ENCODE data around the gene ATL3. TPM values are rescaled to one million over a fixed set of nuclear protein-coding genes. Genes with fewer than 3 reads are reported as not detected.
"Not testable (repeated sequence)": the region's sequence is repeated elsewhere in the genome, so short reads cannot be mapped to it uniquely, and the experiment has no call there.

The ATL3 gene, protein sequence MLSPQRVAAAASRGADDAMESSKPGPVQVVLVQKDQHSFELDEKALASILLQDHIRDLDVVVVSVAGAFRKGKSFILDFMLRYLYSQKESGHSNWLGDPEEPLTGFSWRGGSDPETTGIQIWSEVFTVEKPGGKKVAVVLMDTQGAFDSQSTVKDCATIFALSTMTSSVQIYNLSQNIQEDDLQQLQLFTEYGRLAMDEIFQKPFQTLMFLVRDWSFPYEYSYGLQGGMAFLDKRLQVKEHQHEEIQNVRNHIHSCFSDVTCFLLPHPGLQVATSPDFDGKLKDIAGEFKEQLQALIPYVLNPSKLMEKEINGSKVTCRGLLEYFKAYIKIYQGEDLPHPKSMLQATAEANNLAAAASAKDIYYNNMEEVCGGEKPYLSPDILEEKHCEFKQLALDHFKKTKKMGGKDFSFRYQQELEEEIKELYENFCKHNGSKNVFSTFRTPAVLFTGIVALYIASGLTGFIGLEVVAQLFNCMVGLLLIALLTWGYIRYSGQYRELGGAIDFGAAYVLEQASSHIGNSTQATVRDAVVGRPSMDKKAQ
- 64.7 and 67.2 TPM in 2 replicates for total RNA-seq (2014; rRNA removed; shearing (Covaris generic))
- polyA plus RNA-seq (2014; cell fraction: nucleus; rRNA removed) = 15.3 and 26.2 TPM in 2 replicates

DNA sequence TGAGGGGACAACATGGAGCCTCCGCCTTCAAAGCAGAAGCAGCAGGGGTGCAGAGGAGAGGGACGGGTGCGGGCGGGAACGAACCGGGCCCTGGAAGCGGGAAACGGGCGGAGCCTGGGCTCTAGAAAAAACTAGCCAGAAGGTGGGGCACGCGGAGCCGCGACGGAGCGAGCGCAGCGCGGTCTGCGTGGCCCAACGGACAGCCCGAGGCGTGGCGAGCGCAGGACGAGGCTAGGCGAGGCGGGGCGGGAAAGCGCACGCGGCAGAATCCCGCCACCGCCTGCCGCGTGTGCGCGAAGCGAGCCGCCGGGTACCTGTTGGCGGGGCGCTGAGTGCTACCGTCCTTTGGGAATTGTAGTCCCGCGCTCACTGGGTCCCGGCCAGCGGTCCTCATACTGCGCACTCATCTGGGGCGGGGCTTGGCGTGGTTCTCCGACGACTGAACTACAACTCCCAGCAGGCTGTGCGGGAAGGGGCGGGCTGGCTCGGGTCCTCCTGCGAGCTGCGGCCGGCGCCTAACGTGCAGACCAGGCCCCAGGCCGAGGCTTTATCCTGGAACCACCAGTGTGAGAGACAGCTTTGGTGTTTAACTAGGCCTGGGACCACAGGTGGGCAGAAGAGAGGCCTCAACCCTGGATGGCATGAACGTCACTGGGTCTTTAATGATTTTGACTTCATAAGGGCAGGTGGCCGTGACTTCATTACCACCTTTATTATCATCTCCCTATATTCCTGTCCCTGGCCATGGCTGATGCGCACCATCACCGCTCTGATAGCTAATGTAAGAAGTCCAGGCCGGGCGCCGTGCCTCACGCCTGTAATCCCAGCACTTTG is at the start of gene ATL3:
ATL3 (minus strand) TSS at position 55 of the 834 bp plus-strand sequence; CDS start at position 14, 41 bp downstream.
- DNase-seq (ENCODE audit: extremely low read depth, low read depth) = peak; percentile 92

DNA sequence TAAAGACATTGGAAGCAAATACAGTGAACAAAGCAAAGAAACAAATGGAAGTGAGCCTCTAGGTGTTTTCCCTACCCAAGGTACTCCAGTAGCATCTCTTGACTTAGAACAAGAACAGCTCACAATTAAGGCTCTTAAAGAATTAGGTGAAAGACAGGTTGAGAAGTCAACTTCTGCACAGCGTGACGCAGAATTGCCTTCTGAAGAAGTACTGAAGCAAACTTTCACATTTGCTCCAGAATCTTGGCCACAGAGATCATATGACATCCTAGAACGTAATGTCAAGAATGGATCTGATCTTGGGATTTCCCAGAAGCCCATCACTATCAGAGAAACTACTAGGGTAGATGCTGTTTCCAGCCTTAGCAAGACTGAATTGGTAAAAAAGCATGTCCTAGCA is 49.4 kb upstream of the ATL3 start:
- no peak for DNase-seq (ENCODE audit: extremely low read depth, low read depth)

- DNase-seq (ENCODE audit: extremely low read depth, low read depth) = no peak
These were observed 48.8 kb upstream of the ATL3 start for GRCh38 chr11:63719987-63720386.

DNA sequence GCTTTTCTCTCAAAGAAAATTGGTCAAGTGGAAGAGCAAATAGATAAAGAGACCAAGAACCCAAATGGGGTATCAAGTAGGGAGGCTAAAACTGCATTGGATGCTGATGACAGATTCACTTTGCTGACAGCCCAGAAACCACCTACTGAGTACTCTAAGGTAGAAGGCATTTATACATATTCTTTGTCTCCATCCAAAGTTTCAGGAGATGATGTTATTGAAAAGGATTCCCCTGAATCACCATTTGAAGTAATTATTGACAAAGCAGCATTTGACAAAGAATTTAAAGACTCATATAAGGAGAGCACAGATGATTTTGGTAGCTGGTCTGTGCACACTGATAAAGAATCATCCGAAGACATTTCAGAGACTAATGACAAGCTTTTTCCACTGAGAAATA is 47.8 kb upstream of the ATL3 start:
- DNase-seq (ENCODE audit: extremely low read depth, low read depth) = no peak

- DNase-seq (ENCODE audit: extremely low read depth, low read depth) = no peak
These were observed 44.9 kb upstream of the ATL3 start for GRCh38 chr11:63716046-63716445.

DNA sequence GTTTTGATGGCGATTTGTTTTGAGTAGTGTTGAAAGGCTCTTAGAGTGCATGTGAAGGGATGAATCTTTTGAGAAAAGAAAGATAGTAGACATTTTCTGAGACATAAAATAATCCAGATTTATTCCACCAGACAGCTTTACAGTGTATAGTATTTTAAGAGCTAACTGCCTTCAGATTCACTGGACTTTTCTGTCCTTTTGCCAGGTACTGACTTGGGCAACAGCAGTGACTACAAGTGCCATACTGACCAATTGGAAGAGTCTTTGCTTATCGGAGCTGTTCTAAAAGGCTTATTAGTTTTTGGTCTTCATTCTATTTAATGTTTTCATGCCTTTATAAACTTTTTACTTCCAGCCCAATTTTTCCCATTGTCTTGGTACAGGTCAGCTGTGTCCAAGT is 42.6 kb upstream of the ATL3 start:
- no peak for DNase-seq (ENCODE audit: extremely low read depth, low read depth)

GRCh38 chr11:63711838-63712237 is 40.7 kb upstream of the ATL3 start:
- DNase-seq (ENCODE audit: extremely low read depth, low read depth) = no peak

DNA sequence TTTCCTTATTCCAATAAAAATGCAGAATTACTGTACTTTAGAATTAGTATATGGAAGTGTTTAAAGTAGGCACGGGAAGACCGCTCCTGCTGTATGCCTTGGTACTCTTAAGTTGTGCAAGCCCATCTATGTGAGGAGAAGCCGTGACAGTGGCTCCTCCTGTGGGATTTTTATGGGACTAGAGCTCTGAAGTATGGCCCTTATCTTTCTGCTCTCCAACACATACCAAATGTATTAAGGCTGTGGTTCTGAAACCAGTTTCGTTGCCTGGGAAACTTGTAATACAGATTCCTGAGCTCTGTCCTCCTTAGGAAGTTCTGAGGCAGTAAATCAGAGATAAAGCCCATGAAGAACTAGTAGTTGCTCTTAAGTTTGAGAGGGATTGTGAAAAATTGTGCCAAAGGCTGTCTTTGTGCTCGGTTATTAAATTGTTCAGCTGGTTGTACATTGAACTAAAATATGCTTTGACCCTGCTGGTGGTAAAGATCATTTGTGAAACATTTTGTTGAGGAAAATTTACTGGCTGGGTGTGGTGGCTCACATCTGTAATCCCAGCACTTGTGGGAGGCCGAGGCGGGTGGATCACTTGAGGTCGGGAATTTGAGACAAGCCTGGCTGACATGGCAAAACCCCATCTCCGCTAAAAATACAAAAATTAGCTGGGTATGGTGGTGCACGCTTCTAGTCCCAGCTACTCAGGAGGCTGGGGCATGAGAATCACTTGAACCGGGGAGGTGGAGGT is 39.5 kb upstream of the ATL3 start:
- no peak for DNase-seq (ENCODE audit: extremely low read depth, low read depth)

- DNase-seq (ENCODE audit: extremely low read depth, low read depth) = no peak
These were observed 38.2 kb upstream of the ATL3 start for GRCh38 chr11:63709336-63709884.

DNA sequence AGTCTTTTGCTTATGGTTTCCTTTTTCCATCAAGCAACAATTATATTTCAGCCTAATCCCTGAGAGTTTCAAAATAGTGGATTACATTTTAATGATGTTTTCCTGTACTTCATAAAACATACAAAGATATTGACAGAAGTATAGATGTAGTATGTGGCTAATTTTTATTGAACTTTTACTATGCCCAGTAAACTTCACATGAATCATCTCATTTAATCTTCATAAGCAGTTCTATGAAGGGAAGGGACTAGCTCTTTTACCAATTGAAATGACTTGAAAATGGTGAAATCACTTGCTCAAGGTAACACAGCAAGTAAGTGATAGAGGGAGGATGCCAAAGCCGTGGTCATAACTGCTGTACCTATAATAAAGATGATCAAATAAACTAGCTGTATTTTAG is 37.6 kb upstream of the ATL3 start:
- no peak for DNase-seq (ENCODE audit: extremely low read depth, low read depth)

- no peak for DNase-seq (ENCODE audit: extremely low read depth, low read depth)
These were observed 34.4 kb upstream of the ATL3 start for GRCh38 chr11:63705526-63705925.

- no peak for DNase-seq (ENCODE audit: extremely low read depth, low read depth)
These were observed 28.7 kb upstream of the ATL3 start for GRCh38 chr11:63699896-63700295.

GRCh38 chr11:63698976-63699733 is 28.0 kb upstream of the ATL3 start:
- no peak for DNase-seq (ENCODE audit: extremely low read depth, low read depth)

DNA sequence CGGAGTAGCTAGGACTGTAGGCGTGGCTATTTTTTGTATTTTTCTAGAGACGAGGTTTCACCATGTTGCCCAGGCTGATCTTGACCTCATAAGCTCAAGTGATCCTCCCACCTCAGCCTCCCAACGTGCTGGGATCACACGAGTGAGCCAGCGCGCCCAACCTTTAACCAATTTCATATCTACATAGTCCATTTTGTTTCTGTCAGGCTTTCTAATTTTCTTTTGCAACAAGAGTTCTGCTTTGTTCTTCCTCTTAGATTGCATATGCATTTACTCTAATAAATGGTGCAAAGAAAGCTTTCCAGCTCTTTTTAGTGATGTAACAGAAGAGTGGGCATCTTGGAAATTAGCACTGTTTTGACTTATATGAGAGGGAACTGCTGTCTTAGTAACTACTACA is 23.4 kb upstream of the ATL3 start:
- no peak for DNase-seq (ENCODE audit: extremely low read depth, low read depth)

- no peak for DNase-seq (ENCODE audit: extremely low read depth, low read depth)
These were observed 16.7 kb upstream of the ATL3 start for GRCh38 chr11:63687845-63688244.

GRCh38 chr11:63686926-63687325 is 15.8 kb upstream of the ATL3 start:
- DNase-seq (ENCODE audit: extremely low read depth, low read depth) = no peak

DNA sequence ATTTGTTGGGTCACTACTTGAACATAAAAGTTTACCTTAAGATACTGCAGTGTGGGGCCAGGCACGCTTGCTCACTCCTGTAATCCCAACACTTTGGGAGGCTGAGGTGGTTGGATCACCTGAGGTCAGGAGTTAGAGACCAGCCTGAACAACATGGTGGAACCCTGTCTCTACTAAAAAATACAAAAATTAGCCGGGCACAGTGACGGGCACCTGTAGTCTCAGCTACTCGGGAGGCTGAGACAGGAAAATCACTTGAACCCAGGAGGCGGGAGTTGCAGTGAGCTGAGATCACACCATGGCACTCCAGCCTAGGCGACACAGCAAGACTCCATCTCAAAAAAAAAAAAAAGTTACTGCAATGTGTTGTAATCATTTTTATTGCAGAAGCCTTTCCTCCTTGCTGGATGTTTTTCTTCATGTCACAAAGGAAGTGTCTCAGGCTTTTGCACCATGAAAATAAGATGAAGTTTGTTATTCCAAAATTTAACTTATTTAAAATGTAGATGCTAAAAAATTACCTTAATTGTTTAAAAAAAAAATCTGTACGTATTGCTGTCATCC is 14.1 kb upstream of the ATL3 start:
- DNase-seq (ENCODE audit: extremely low read depth, low read depth) = not testable (repeated sequence)

- DNase-seq (ENCODE audit: extremely low read depth, low read depth) = no peak
These were observed 12.2 kb upstream of the ATL3 start for GRCh38 chr11:63683133-63683991.
